ENCODE data around the gene CACNA2D2.

CACNA2D2 gene

GRCh38 chr3:50405249-50405648 is 98.2 kb downstream of the CACNA2D2 start:
- Mint-ChIP-seq H3K4me1 (ENCODE audit: low read depth) (peaks cover 2% of the 10 kb centered on the region), H3K27ac (no peak overlapping the region), H3K36me3 (ENCODE audit: low read depth) (no peaks in the 10 kb centered on the region), H3K4me3 (no peak overlapping the region), H3K9me3 (no peaks in the 10 kb centered on the region), H3K27me3 (no peaks in the 10 kb centered on the region)
- DNase-seq, result peak; percentile 38

- Mint-ChIP-seq H3K27me3 (no peaks in the 10 kb centered on the region), H3K36me3 (ENCODE audit: low read depth) (no peaks in the 10 kb centered on the region), H3K4me1 (ENCODE audit: low read depth) (peaks cover 2% of the 10 kb centered on the region), H3K4me3 (no peak overlapping the region), H3K27ac (no peak overlapping the region), H3K9me3 (no peaks in the 10 kb centered on the region)
- no peak for DNase-seq
Measured at GRCh38 chr3:50401978-50402595, 101.3 kb downstream of the CACNA2D2 start.

- H3K27ac Mint-ChIP-seq, result no peak overlapping the region
- H3K27me3 Mint-ChIP-seq, result no peaks in the 10 kb centered on the region
- H3K4me3 Mint-ChIP-seq, result no peak overlapping the region
- no peaks in the 10 kb centered on the region for H3K9me3 Mint-ChIP-seq
- peaks cover 1% of the 10 kb centered on the region for H3K4me1 Mint-ChIP-seq (ENCODE audit: low read depth)
- H3K36me3 Mint-ChIP-seq (ENCODE audit: low read depth), result no peaks in the 10 kb centered on the region
- DNase-seq, result no peak
Measured at GRCh38 chr3:50396502-50396901, 106.9 kb downstream of the CACNA2D2 start.

GRCh38 chr3:50395070-50395860 is 108.2 kb downstream of the CACNA2D2 start:
- H3K27me3 Mint-ChIP-seq, result no peaks in the 10 kb centered on the region
- H3K4me3 Mint-ChIP-seq, result no peak overlapping the region
- DNase-seq, result no peak
- H3K9me3 Mint-ChIP-seq, result no peaks in the 10 kb centered on the region
- no peak overlapping the region for H3K27ac Mint-ChIP-seq
- peaks cover 1% of the 10 kb centered on the region for H3K4me1 Mint-ChIP-seq (ENCODE audit: low read depth)
- no peaks in the 10 kb centered on the region for H3K36me3 Mint-ChIP-seq (ENCODE audit: low read depth)

- H3K27ac Mint-ChIP-seq, result no peak overlapping the region
- H3K4me1 Mint-ChIP-seq (ENCODE audit: low read depth), result peaks cover 1% of the 10 kb centered on the region
- H3K9me3 Mint-ChIP-seq, result no peaks in the 10 kb centered on the region
- H3K36me3 Mint-ChIP-seq (ENCODE audit: low read depth), result no peaks in the 10 kb centered on the region
- DNase-seq, result no peak
- no peak overlapping the region for H3K4me3 Mint-ChIP-seq
- no peaks in the 10 kb centered on the region for H3K27me3 Mint-ChIP-seq
Measured at GRCh38 chr3:50393061-50393460, 110.4 kb downstream of the CACNA2D2 start.

- H3K9me3 Mint-ChIP-seq, result no peaks in the 10 kb centered on the region
- no peak overlapping the region for H3K4me3 Mint-ChIP-seq
- H3K27me3 Mint-ChIP-seq, result no peaks in the 10 kb centered on the region
- no peaks in the 10 kb centered on the region for H3K36me3 Mint-ChIP-seq (ENCODE audit: low read depth)
- no peak overlapping the region for H3K27ac Mint-ChIP-seq
- DNase-seq, result no peak
- peaks cover 1% of the 10 kb centered on the region for H3K4me1 Mint-ChIP-seq (ENCODE audit: low read depth)
Measured at GRCh38 chr3:50392101-50392715, 111.2 kb downstream of the CACNA2D2 start.

- no peaks in the 10 kb centered on the region for H3K9me3 Mint-ChIP-seq
- no peak overlapping the region for H3K27ac Mint-ChIP-seq
Measured at GRCh38 chr3:50390508-50391224, 112.8 kb downstream of the CACNA2D2 start.

GRCh38 chr3:50389414-50389767 is 114.0 kb downstream of the CACNA2D2 start:
- H3K27ac Mint-ChIP-seq, result no peak overlapping the region
- no peaks in the 10 kb centered on the region for H3K36me3 Mint-ChIP-seq (ENCODE audit: low read depth)
- no peaks in the 10 kb centered on the region for H3K27me3 Mint-ChIP-seq
- H3K9me3 Mint-ChIP-seq, result no peaks in the 10 kb centered on the region
- no peak for DNase-seq
- no peak overlapping the region for H3K4me3 Mint-ChIP-seq
- peaks cover 1% of the 10 kb centered on the region for H3K4me1 Mint-ChIP-seq (ENCODE audit: low read depth)

More at GRCh38 chr3:50390508-50391224, 112.8 kb downstream of the CACNA2D2 start:
- Mint-ChIP-seq H3K4me3 (no peak overlapping the region), H3K4me1 (ENCODE audit: low read depth) (peaks cover 1% of the 10 kb centered on the region), H3K27me3 (no peaks in the 10 kb centered on the region), H3K36me3 (ENCODE audit: low read depth) (no peaks in the 10 kb centered on the region)
- DNase-seq, result no peak

- Mint-ChIP-seq H3K4me3 (no peak overlapping the region), H3K27ac (no peak overlapping the region), H3K36me3 (ENCODE audit: low read depth) (no peaks in the 10 kb centered on the region), H3K9me3 (no peaks in the 10 kb centered on the region), H3K4me1 (ENCODE audit: low read depth) (peaks cover 1% of the 10 kb centered on the region), H3K27me3 (no peaks in the 10 kb centered on the region)
- no peak for DNase-seq
Measured at GRCh38 chr3:50388720-50389413, 114.6 kb downstream of the CACNA2D2 start.

GRCh38 chr3:50388016-50388719 is 115.3 kb downstream of the CACNA2D2 start:
- Mint-ChIP-seq H3K4me1 (ENCODE audit: low read depth) (peaks cover 1% of the 10 kb centered on the region), H3K9me3 (no peaks in the 10 kb centered on the region), H3K27me3 (no peaks in the 10 kb centered on the region), H3K4me3 (no peak overlapping the region), H3K36me3 (ENCODE audit: low read depth) (no peaks in the 10 kb centered on the region), H3K27ac (no peak overlapping the region)
- no peak for DNase-seq

GRCh38 chr3:50385754-50386153 is 117.7 kb downstream of the CACNA2D2 start:
- DNase-seq, result no peak
- Mint-ChIP-seq H3K9me3 (no peaks in the 10 kb centered on the region), H3K27me3 (no peaks in the 10 kb centered on the region), H3K4me3 (no peak overlapping the region), H3K36me3 (ENCODE audit: low read depth) (no peaks in the 10 kb centered on the region), H3K4me1 (ENCODE audit: low read depth) (no peaks in the 10 kb centered on the region), H3K27ac (no peak overlapping the region)

GRCh38 chr3:50383750-50384149 is 119.7 kb downstream of the CACNA2D2 start:
- Mint-ChIP-seq H3K27ac (no peak overlapping the region), H3K9me3 (no peaks in the 10 kb centered on the region), H3K4me3 (no peak overlapping the region), H3K27me3 (no peaks in the 10 kb centered on the region), H3K4me1 (ENCODE audit: low read depth) (no peaks in the 10 kb centered on the region), H3K36me3 (ENCODE audit: low read depth) (no peaks in the 10 kb centered on the region)
- DNase-seq, result no peak

GRCh38 chr3:50382722-50383121 is 120.7 kb downstream of the CACNA2D2 start:
- H3K27me3 Mint-ChIP-seq, result no peaks in the 10 kb centered on the region
- no peak overlapping the region for H3K4me3 Mint-ChIP-seq
- no peaks in the 10 kb centered on the region for H3K36me3 Mint-ChIP-seq (ENCODE audit: low read depth)
- no peaks in the 10 kb centered on the region for H3K4me1 Mint-ChIP-seq (ENCODE audit: low read depth)
- no peak overlapping the region for H3K27ac Mint-ChIP-seq
- no peak for DNase-seq
- H3K9me3 Mint-ChIP-seq, result no peaks in the 10 kb centered on the region

- no peaks in the 10 kb centered on the region for H3K36me3 Mint-ChIP-seq (ENCODE audit: low read depth)
- H3K4me1 Mint-ChIP-seq (ENCODE audit: low read depth), result no peaks in the 10 kb centered on the region
- no peak overlapping the region for H3K4me3 Mint-ChIP-seq
- no peaks in the 10 kb centered on the region for H3K27me3 Mint-ChIP-seq
- no peak overlapping the region for H3K27ac Mint-ChIP-seq
- no peaks in the 10 kb centered on the region for H3K9me3 Mint-ChIP-seq
- no peak for DNase-seq
Measured at GRCh38 chr3:50381383-50381782, 122.1 kb downstream of the CACNA2D2 start.
